HepG2 (cell line): ENCODE data around the gene ARHGAP15. TPM values are rescaled to one million over a fixed set of nuclear protein-coding genes. Genes with fewer than 3 reads are reported as not detected.

Experiments used
- ATAC-seq: fragments of 200-7000 bp; cut with Tn5 transposase; 3 replicates; pipeline ENCODE4 v1.9.1; 2020; ENCODE audit warnings: mild to moderate bottlenecking, moderate library complexity
- BruUV-seq: library from RNA; stranded (reverse); fragments of 400-500 nt; replicated peaks from 2 replicates; lab custom pipeline; 2021; lab: Mats Ljungman, UMichigan
- CTCF ChIA-PET: fragments of 300-600 bp; formaldehyde crosslinking; extraction: SDS; loops from one replicate; lab custom pipeline; 2021; ENCODE audit warnings: low total read pairs, inconsistent platforms, low intra/inter-chr PET ratio; lab: Yijun Ruan, JAX
- POLR2A ChIA-PET: fragments of 350-600 bp; sonication (Branson Sonifier 250); formaldehyde crosslinking; loops from one replicate; lab custom pipeline; 2020; ENCODE audit warnings: antibody characterized with exemption, inconsistent platforms; lab: Yijun Ruan, JAX
- DNase-seq: peaks from one replicate; pipeline ENCODE4 v3.0.0-alpha.2; 2015; ENCODE audit warnings: low spot score
- FAIRE-seq: peaks from 3 replicates; lab custom pipeline; 2011; peaks lifted over from hg19 to GRCh38; lab: Jason Lieb, UNC
- H2AFZ ChIP-seq: one replicate; pipeline ENCODE4 v1.6.1; 2011; ENCODE audit warnings: low read length, inconsistent platforms
- H3K27ac ChIP-seq: fragments of 300-600 bp; 3 replicates; pipeline ENCODE4 v1.8.0; 2011; ENCODE audit warnings: mixed run types, mild to moderate bottlenecking, mixed read lengths, low read length, inconsistent platforms; ENCODE audit not compliant: insufficient read depth; ENCODE audit errors: extremely low read length
- H3K27me3 ChIP-seq, 2 experiments: fragments of 200-600 bp in 1 of 2; 2 replicates in 1 of 2; 3 replicates in 1 of 2; pipeline versions ENCODE4 v1.6.0 to v1.8.0; 2011; ENCODE audit warnings: low read length in 2 of 2, mild to moderate bottlenecking in 2 of 2, moderate library complexity in 2 of 2, inconsistent platforms in 1 of 2; ENCODE audit not compliant: insufficient read depth in 2 of 2, control insufficient read depth in 1 of 2
- H3K36me3 ChIP-seq, 2 experiments: fragments of 200-600 bp in 1 of 2; replicated peaks in 1 of 2; 2 replicates in 1 of 2; 3 replicates in 1 of 2; pipeline versions ENCODE4 v1.5.1 to v1.8.0; 2011; ENCODE audit warnings: low read length in 2 of 2, inconsistent platforms in 1 of 2; ENCODE audit not compliant: insufficient read depth in 2 of 2, control insufficient read depth in 1 of 2
- H3K4me1 ChIP-seq: 2 replicates; pipeline ENCODE4 v1.5.1; 2012; ENCODE audit warnings: low read length, inconsistent platforms; ENCODE audit not compliant: insufficient read depth
- H3K4me2 ChIP-seq: 2 replicates; pipeline ENCODE4 v1.6.0; 2011; ENCODE audit warnings: low read depth, low read length, inconsistent platforms
- H3K4me3 ChIP-seq, 3 experiments: fragments of 200-600 bp in 1 of 3; sonication (generic), shearing (Covaris generic) in 1 of 3; replicated peaks in 1 of 3; 2 replicates each; pipeline ENCODE4 v1.5.1; 2011 to 2016; ENCODE audit warnings: low read length in 3 of 3, inconsistent platforms in 2 of 3, low read depth in 2 of 3, mild to moderate bottlenecking in 2 of 3, control low read depth in 1 of 3, mixed read lengths in 1 of 3; ENCODE audit not compliant: insufficient read depth in 1 of 3
- H3K79me2 ChIP-seq: one replicate; pipeline ENCODE4 v1.6.1; 2011; ENCODE audit warnings: low read length, inconsistent platforms; ENCODE audit not compliant: insufficient read depth
- H3K9ac ChIP-seq: 2 replicates; pipeline ENCODE4 v1.6.0; 2011; ENCODE audit warnings: mild to moderate bottlenecking, low read depth, low read length, inconsistent platforms; ENCODE audit not compliant: insufficient read depth
- H3K9me3 ChIP-seq: 2 replicates; pipeline ENCODE4 v1.5.1; 2012; ENCODE audit warnings: mild to moderate bottlenecking, low read length
- H4K20me1 ChIP-seq: 2 replicates; pipeline ENCODE4 v1.6.0; 2011; ENCODE audit warnings: inconsistent platforms, mild to moderate bottlenecking, low read length, moderate library complexity; ENCODE audit not compliant: insufficient read depth
- IRF2 ChIP-seq: IDR thresholded peaks from 2 replicates; pipeline ENCODE4 v1.6.1; 2018; ENCODE audit warnings: missing genetic modification reagents, missing compliant biosample characterization
- MAFF ChIP-seq: IDR thresholded peaks from 2 replicates; pipeline ENCODE4 v1.6.1; 2011; ENCODE audit warnings: low read depth, low read length, improper control_type of control experiment
- MAFK ChIP-seq, 2 experiments: IDR thresholded peaks in 1 of 2; conservative IDR thresholded peaks in 1 of 2; 2 replicates each; pipeline ENCODE4 v1.6.1; 2011; ENCODE audit warnings: improper control_type of control experiment in 2 of 2, low read length in 2 of 2
- PHF8 ChIP-seq: sonication (generic); formaldehyde crosslinking; IDR thresholded peaks from 2 replicates; pipeline ENCODE4 v1.5.0; 2020; ENCODE audit warnings: missing genetic modification reagents
- RBFOX2 ChIP-seq: fragments of 200-400 bp; formaldehyde crosslinking; IDR thresholded peaks from 2 replicates; pipeline ENCODE4 v1.6.1; 2017; ENCODE audit warnings: low read depth, mild to moderate bottlenecking, low read length
- WIZ ChIP-seq: sonication (generic); formaldehyde crosslinking; IDR thresholded peaks from 2 replicates; pipeline ENCODE4 v1.5.1; 2020; ENCODE audit warnings: mild to moderate bottlenecking, missing genetic modification reagents
- ZFP62 ChIP-seq: sonication (generic); formaldehyde crosslinking; IDR thresholded peaks from 2 replicates; pipeline ENCODE4 v1.4.0; 2020; ENCODE audit warnings: missing genetic modification reagents
- ZKSCAN1 ChIP-seq: fragments of 150-350 bp; IDR thresholded peaks from 2 replicates; pipeline ENCODE4 v1.6.1; 2014; ENCODE audit warnings: low read length
- ZNF337 ChIP-seq: sonication (generic); formaldehyde crosslinking; IDR thresholded peaks from 2 replicates; pipeline ENCODE4 v1.5.1; 2020; ENCODE audit warnings: missing genetic modification reagents, low read depth, mild to moderate bottlenecking, borderline replicate concordance
- ZNF550 ChIP-seq: sonication (generic); formaldehyde crosslinking; IDR thresholded peaks from 2 replicates; pipeline ENCODE4 v1.4.0; 2020; ENCODE audit warnings: mild to moderate bottlenecking, missing genetic modification reagents, borderline replicate concordance
- WGBS: methylation state at CpG from one replicate; pipeline ENCODE4 v1.1.6; 2017; ENCODE audit warnings: low lambda C conversion rate; 5-methylcytosine and 5-hydroxymethylcytosine counted together
- in situ Hi-C: cut with HindIII; loops from 2 replicates; pipeline ENCODE4 v1.10.0; 2017; ENCODE audit warnings: low pct_unique_long_range_greater_than_20kb; ENCODE audit not compliant: extremely low pct_ligation_motif_present
- intact Hi-C: fragments of 100-400 bp; cut with micrococcal nuclease; formaldehyde crosslinking; loops from one replicate; pipeline ENCODE4 v1.10.0; 2022; ENCODE audit not compliant: unreplicated experiment
- polyA plus RNA-seq, 8 experiments: library from polyadenylated mRNA; depleted of rRNA in 3 of 8; stranded (reverse) in 7 of 8; unstranded in 1 of 8; fragments of >200 nt; fragmentation: Illumina TruSeq in 4 of 8; extraction: Trizol in 4 of 8; gene quantifications; 2 replicates each; pipeline versions ENCODE4 v1.2.1 to v1.2.3, GENCODE V29; 2011 to 2016; ENCODE audit warnings: low read depth in 4 of 8, missing spikeins in 1 of 8, mixed read lengths in 1 of 8; ENCODE audit not compliant: insufficient read depth in 1 of 8
- total RNA-seq, 5 experiments: library from RNA; depleted of rRNA; stranded (reverse); fragments of >200 nt; fragmentation: Illumina TruSeq; extraction: Trizol; gene quantifications; 2 replicates each; pipeline ENCODE4 v1.2.3, GENCODE V29; 2016; ENCODE audit warnings: low read depth in 1 of 5
- TF ChIP-seq, protein P1 (sequence below): sonication (generic); formaldehyde crosslinking; IDR thresholded peaks from 2 replicates; pipeline ENCODE4 v1.5.0; 2020; ENCODE audit warnings: missing genetic modification reagents
- TF ChIP-seq, protein P2 (sequence below): sonication (generic); formaldehyde crosslinking; IDR thresholded peaks from 2 replicates; pipeline ENCODE4 v1.4.0; 2020; ENCODE audit warnings: missing genetic modification reagents
- TF ChIP-seq, protein P3 (sequence below): sonication (generic); formaldehyde crosslinking; IDR thresholded peaks from 2 replicates; pipeline ENCODE4 v1.4.0; 2020; ENCODE audit warnings: missing genetic modification reagents, borderline replicate concordance

The ARHGAP15 gene
- total and polyA plus RNA-seq, 2 of the 13 experiments (the other 11 are each of a cell fraction or from before 2014, with no cell fraction given), result 0.04 TPM; not detected in 1

DNA sequence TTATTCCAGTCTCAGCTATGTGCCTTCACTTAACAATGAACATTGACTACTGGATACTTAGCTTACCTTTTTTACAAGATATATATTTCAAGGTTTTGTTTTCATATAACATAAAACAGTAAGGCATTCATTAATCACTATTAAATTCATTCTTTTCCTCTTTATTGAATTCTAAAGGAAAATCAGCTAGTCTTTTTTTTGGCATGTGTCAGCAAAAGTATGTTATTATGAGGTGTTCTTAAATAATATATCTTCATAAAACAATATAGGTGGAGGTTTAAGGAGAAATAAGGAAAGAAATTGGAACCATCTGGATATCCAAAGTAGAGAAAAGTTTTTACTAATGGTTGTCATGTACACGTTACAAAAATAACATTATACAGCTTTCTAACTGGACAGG lies 472.6 kb downstream of the ARHGAP15 start:
- in situ Hi-C loops (no loop called here), intact Hi-C loops (no loop called here)
- ChIA-PET POLR2A (no interaction called here), CTCF (no interaction called here)
- no peaks in the 10 kb centered on the region for H3K4me1 ChIP-seq
- no peak for ATAC-seq
- H3K4me2 ChIP-seq, result no peak overlapping the region
- TF ChIP-seq MAFF (peak; percentile 23; the same call in 1 of the 2 replicates), IRF2 (no peak), ZKSCAN1 (no peak), ZNF337 (CRISPR knock-in tag) (no peak), ZFP62 (CRISPR knock-in tag) (no peak), MAFK (conservative IDR thresholded peaks at IDR 0.05 in 1 of 2, IDR thresholded peaks at IDR 0.05 in 1 of 2; ENCODE audit: low read length in 2 of 2) (peak; percentile 11 to 73; a peak in 2 of 4 replicates), ZNF550 (CRISPR knock-in tag) (no peak), RBFOX2 (no peak), PHF8 (CRISPR knock-in tag) (no peak), WIZ (CRISPR knock-in tag) (no peak)
- TF ChIP-seq, protein P1, sequence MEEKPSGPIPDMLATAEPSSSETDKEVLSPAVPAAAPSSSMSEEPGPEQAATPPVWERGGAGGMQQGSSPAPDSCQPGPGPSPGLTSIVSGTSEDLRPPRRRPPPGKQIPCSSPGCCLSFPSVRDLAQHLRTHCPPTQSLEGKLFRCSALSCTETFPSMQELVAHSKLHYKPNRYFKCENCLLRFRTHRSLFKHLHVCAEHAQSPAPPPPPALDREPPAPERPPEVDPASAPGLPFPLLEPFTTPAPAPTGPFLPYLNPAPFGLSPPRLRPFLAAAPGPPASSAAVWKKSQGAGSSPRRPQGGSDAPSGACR (CRISPR knock-in tag), result no peak
- TF ChIP-seq, protein P2, sequence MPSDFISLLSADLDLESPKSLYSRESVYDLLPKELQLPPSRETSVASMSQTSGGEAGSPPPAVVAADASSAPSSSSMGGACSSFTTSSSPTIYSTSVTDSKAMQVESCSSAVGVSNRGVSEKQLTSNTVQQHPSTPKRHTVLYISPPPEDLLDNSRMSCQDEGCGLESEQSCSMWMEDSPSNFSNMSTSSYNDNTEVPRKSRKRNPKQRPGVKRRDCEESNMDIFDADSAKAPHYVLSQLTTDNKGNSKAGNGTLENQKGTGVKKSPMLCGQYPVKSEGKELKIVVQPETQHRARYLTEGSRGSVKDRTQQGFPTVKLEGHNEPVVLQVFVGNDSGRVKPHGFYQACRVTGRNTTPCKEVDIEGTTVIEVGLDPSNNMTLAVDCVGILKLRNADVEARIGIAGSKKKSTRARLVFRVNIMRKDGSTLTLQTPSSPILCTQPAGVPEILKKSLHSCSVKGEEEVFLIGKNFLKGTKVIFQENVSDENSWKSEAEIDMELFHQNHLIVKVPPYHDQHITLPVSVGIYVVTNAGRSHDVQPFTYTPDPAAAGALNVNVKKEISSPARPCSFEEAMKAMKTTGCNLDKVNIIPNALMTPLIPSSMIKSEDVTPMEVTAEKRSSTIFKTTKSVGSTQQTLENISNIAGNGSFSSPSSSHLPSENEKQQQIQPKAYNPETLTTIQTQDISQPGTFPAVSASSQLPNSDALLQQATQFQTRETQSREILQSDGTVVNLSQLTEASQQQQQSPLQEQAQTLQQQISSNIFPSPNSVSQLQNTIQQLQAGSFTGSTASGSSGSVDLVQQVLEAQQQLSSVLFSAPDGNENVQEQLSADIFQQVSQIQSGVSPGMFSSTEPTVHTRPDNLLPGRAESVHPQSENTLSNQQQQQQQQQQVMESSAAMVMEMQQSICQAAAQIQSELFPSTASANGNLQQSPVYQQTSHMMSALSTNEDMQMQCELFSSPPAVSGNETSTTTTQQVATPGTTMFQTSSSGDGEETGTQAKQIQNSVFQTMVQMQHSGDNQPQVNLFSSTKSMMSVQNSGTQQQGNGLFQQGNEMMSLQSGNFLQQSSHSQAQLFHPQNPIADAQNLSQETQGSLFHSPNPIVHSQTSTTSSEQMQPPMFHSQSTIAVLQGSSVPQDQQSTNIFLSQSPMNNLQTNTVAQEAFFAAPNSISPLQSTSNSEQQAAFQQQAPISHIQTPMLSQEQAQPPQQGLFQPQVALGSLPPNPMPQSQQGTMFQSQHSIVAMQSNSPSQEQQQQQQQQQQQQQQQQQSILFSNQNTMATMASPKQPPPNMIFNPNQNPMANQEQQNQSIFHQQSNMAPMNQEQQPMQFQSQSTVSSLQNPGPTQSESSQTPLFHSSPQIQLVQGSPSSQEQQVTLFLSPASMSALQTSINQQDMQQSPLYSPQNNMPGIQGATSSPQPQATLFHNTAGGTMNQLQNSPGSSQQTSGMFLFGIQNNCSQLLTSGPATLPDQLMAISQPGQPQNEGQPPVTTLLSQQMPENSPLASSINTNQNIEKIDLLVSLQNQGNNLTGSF (CRISPR knock-in tag), result no peak
- TF ChIP-seq, protein P3, sequence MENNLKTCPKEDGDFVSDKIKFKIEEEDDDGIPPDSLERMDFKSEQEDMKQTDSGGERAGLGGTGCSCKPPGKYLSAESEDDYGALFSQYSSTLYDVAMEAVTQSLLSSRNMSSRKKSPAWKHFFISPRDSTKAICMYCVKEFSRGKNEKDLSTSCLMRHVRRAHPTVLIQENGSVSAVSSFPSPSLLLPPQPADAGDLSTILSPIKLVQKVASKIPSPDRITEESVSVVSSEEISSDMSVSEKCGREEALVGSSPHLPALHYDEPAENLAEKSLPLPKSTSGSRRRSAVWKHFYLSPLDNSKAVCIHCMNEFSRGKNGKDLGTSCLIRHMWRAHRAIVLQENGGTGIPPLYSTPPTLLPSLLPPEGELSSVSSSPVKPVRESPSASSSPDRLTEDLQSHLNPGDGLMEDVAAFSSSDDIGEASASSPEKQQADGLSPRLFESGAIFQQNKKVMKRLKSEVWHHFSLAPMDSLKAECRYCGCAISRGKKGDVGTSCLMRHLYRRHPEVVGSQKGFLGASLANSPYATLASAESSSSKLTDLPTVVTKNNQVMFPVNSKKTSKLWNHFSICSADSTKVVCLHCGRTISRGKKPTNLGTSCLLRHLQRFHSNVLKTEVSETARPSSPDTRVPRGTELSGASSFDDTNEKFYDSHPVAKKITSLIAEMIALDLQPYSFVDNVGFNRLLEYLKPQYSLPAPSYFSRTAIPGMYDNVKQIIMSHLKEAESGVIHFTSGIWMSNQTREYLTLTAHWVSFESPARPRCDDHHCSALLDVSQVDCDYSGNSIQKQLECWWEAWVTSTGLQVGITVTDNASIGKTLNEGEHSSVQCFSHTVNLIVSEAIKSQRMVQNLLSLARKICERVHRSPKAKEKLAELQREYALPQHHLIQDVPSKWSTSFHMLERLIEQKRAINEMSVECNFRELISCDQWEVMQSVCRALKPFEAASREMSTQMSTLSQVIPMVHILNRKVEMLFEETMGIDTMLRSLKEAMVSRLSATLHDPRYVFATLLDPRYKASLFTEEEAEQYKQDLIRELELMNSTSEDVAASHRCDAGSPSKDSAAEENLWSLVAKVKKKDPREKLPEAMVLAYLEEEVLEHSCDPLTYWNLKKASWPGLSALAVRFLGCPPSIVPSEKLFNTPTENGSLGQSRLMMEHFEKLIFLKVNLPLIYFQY (CRISPR knock-in tag), result no peak
- no peak overlapping the region for H3K4me3 ChIP-seq
- no peak for DNase-seq
- no TSS peak for BruUV-seq
- no peak overlapping the region for H2AFZ ChIP-seq
- no peak overlapping the region for H3K27ac ChIP-seq
- WGBS, result 0% methylated on average over 1 of the region's 1 CpG
- no peaks in the 10 kb centered on the region for H4K20me1 ChIP-seq
- no peaks in the 10 kb centered on the region for H3K27me3 ChIP-seq
- H3K79me2 ChIP-seq, result no peaks in the 10 kb centered on the region
- FAIRE-seq, result no peak
- H3K36me3 ChIP-seq, result no peaks in the 10 kb centered on the region
- H3K9ac ChIP-seq, result no peak overlapping the region
- H3K9me3 ChIP-seq, result no peaks in the 10 kb centered on the region
